Hindlimb muscle (tissue), 1 donor: ENCODE data around the gene RGS19. TPM values are rescaled to one million over a fixed set of nuclear protein-coding genes. Genes with fewer than 3 reads are reported as not detected.

Source experiments
- DNase-seq: peaks from one replicate; pipeline ENCODE4 v3.0.0-alpha.2; 2013
- polyA plus RNA-seq: library from polyadenylated mRNA; unstranded; fragments of 120-200 nt; gene quantifications from one replicate; pipeline ENCODE4 v1.2.1, GENCODE V29; 2013; ENCODE audit not compliant: insufficient read length

Gene RGS19
- polyA plus RNA-seq, 1 donor, result 6.9 TPM

DNA sequence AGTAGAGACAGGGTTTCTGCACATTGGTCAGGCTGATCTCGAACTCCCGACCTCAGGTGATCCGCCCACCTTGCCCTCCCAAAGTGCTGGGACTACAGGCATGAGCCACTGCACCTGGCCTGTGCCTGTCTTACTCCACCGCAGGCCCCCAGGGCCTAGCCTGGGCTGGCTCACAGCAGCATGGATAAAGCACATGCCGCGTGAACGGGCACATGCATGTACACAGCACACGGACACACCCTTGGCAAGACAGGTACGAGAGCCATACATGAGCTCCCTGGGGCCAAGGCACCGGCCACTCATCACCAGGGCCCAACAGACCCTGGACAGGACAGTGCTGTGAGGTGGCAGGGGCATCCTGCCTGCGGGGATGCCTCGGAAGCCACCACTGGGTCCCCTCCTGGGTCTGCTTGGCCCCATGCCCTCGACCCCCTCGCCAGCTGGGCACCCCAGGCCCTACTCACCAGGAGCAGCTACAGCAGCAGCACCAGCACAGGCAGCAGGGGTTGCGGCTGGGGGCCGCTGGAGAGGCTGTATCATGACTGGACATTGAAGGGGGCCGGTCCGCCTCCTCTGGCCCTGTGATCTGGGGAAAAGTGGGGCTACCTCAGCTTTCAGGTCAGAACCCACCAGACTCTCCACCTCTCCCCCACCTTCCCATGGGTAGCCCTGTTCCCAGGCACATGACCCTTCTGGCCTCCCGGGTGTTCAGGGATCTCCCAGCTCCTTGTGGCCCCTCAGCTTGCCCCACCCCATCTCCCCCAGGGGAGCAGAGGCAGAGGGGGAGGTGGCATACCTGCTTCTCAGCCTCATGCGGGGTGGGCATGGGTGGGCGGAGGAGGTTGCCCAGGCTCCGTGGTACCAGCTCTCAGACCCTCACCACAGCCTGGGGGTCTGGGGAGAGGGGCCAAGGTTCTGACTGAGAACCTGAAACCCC is 3.0 kb downstream of the RGS19 start:
- DNase-seq, result no peak

DNA sequence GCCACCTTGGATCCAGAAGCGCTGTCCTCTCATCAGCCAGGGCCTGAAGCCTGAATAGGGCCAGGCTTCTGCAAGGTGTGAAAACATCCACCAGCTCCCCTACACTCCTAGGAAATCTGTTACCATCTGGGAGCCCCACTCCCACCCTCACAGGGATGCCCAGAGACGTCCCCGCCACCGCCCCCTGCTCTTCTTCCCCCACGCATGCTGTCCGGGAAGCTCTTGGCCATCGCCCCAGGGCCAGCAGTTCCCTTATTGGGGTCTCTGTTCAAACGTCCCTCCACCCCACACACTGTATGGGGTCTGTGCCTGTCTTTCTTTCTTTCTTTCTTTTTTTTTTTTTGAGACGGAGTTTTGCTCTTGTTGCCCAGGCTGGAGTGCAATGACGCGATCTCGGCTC is 3.8 kb downstream of the RGS19 start:
- DNase-seq, result no peak

GRCh38 chr20:64074963-64075362 is 4.4 kb downstream of the RGS19 start:
- no peak for DNase-seq

DNA sequence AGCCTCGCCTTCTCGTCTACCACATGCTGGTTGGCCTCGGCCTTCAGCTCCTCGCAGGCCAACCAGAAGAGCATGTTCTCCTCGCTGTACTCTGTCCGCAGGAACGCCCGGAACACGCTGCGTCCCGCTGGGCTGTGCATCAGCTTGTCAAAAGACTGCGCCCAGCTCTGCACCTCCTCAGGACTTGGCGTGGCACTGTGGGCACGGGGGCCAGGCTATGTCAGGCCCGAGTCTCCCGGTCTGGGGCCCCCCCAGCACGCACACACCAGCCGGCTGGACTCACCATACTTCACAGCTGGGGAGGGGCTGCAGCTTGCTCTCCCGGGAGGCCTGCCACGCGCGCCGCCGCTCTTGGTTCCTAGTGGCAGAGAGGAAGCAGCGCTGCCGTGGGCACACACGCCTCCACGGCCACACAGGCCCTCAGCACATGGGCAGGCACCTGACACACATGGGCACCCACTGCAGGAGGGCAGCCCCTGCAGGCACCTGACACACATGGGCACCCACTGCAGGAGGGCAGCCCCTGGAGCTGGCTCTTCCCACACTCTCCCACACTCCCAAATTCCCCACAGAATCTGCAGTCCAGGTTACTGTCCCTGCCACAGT is 5.0 kb downstream of the RGS19 start:
- DNase-seq, result no peak

DNA sequence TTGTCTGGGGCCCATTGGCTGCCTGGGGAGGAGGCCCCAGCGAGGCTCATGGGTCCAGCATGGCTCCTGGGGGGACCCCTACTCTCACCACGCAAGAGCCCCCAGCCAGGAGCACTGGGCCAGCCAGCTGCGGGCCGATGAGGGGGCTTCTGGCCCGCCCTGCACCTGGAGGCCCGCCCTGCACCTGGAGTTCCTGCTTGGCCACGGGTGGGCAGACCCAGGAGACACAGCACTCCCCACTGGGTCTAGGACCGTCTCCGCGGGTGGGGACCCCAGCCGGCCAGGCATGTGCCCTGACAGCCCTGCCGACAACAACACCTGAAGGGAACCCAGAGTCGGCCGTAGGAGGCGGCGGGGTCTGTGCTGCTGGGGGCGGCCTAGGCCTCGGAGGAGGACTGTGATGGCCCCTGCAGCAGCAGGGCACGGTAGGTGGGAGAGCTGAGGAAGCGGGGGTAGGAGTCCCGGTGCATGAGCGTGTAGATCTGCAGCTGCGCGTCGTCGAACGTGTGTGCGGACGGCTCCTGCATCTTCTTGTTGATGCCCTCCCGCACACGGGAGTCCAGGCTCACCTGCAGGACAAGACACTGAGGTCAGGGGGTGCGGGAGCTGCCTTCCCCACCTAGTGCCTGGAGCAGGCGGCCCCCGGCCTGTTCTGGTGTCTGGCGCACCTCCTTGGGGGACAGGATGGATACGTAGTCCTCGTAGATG is 5.7 kb downstream of the RGS19 start:
- no peak for DNase-seq

DNA sequence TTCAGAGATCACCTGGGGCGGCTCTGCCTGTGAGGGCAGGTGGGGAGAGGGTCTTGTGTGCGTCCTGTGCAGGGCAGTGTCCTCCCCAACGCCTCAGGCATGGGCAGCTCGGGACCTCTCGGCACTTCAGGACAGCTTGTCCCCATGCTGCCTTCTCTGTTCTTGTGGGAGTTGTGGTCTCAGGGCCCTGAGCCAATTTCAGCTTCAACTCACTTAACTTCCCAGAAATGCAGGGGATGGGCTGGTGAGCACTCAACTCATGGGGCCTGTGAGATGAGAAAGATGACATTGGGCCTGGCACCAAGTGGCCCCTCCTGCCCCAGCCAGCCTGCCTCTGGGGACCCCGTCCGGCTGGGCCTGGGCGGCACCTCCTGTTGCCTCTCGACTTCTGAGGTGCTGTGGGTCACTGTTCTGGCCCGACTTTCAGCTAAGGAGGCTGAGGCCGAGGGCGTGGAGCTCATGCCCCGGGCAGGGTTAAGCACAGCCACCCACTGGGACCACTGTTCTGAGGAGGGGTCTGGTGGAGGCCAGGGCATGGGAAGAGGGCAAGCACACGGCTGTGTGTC is 6.7 kb downstream of the RGS19 start:
- no peak for DNase-seq

DNA sequence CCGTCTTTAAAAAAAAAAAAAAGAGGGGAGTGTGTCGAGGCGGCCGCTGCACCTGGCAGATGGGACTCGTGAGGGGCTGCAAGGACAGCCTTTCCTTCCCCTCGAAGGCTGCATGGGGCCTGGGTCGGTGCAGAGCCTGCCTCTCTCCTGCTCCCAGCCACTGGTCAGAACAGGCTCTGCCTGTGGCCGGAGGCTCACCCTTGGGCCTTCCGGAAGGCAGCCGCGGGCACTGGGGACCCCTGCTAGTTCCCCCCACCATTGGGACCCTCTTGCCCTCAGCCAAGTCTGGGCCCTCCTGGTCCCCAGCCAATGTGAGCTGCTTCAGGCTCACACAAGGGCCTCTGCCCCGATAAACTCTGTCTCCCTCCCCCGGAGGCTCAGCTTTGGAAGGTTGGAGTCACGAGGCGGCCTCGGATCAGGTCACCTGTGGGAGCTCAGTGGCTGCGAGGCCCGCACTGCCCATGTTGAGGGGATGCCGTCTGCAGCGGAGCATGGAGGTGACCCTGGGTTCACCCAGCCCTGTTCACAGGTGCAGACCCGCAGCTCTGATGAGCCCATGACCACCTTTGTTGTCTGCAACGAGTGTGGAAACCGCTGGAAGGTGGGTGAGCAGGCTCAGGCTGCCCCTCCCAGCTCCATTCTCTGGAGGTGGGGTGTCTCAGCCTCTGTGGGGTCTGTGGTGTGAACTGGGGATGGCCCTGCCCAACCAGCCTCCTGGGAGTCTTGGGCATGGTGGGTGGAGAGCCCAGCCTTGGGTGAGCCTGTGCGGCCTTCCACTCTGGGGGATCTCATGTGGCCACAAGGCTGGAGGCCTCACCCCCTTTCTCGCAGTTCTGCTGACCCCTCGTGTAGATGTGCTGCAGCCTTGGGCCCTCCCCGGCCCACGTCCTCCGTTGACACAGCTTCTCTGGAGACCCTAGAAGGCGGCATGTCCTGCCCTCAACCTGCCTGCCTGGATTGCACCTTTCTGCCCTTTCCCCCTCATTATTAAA is 7.7 kb downstream of the RGS19 start:
- DNase-seq, result no peak

- no peak for DNase-seq
Observed at GRCh38 chr20:64070244-64070993, 8.9 kb downstream of the RGS19 start.

DNA sequence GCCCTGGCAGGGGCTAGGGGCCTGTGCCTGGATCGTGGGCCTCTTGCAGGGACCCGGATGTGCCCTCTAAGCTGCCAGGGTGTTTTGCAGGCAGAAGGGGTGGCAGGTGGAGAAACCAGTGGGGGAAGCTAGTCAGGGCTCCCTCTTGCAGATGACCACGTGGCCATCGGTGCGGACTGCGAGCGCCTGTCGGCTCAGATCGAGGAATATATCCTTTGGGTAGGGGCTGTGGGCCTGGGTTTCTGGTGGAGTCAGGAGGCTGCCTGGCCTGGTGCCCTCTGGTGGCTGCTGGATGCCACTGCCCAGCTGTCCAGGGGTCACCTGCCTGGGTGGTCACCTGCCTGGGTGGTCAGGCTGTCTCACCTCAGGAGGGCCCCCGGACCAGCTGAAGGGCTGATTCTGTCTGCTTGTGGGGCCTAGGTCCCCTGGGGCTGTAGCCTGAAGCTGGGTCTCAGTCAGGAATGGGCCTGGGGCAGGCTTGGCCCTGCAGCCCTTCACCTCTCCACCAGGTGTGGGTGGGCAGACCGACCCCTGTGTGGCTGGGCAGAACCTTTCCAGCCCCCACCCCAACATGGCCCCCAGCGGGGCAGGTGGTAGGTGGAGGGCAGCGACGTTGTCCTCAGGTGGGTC is 9.6 kb downstream of the RGS19 start:
- no peak for DNase-seq

DNA sequence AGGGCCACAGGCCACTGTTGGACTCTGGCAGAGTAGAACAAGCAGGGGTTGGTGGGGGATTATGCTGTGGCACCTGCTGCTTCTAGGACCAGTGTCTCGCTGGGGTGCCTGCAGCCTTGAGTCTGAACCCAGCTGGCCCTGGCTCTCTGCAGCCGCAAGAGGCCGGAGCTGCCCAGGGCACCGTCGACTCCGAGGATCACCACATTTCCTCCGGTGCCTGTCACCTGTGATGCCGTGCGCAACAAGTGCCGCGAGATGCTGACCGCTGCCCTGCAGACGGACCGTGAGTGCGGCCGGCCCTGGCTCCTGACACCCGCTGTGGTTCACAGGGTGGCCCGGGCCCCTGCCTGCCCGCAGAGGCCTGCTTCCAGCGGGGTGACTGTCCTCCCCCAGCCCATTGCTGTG is 10.1 kb downstream of the RGS19 start:
- DNase-seq, result no peak

DNA sequence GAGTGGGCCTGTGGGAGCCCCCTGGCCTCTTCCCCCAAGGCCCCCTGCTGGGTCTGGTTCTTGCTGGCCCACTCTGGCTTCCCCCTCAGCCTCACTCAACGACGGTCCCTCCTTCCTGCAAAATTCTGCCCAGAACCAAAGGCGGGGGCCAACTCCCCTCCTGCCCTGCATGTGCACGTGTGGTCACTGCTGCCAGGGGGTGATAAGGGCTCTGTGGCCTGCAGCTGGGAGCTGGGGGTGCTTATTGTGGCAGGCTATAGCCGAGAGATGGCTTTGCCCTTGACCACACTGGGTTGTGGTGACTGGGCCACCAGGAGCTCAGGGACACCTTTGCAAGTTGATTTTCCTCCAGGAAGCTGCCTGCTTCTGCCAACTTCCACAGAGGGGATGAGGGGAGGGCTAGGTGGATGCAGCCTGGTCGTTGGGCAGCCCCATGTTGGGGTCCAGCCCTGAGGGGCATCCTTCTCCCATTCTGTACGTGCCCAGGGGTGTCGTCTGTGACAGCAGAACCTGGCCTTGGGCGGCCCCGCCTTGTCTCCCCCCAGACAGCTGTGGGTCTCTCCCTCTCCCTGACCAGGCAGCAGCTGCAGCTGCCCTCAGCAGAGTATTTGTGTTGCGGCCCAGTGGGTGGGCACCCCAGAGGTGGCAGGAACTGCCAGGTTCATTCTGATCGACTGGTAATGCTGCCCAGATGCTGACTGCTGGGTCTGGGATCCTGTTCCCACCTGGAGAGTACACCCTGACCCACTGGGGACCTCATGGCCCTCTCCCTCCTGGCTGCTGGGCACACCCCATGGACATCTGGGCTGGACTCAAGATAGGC is 10.7 kb downstream of the RGS19 start:
- DNase-seq, result no peak

DNA sequence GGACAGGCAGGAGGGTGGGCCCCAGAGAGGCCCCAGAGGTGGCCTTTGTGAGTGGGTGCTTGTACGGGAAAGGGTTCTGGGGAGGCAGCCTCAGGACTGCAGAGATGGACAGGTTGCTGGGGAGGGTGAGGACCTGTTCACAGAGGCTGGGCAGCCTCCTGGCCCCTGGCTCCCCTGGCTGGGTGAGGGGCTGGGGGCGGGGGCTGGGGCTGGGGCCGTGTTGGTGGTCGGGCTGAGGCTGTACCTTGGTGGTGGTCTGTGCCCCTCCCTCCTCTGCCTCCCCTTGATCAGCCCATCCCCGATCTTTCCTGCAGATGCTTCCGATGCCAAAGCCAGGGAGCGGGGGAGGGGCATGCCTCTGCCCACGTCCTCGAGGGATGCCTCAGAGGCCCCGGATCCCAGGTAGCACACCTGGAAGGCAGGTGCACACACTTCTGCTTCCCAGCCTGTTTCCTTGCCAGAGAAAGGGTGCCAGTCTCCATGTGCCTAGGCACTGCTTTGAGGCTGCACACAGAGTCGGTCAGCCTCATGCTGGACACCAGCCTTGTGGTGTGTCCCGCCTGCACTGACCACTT is 11.5 kb downstream of the RGS19 start:
- DNase-seq, result no peak

DNA sequence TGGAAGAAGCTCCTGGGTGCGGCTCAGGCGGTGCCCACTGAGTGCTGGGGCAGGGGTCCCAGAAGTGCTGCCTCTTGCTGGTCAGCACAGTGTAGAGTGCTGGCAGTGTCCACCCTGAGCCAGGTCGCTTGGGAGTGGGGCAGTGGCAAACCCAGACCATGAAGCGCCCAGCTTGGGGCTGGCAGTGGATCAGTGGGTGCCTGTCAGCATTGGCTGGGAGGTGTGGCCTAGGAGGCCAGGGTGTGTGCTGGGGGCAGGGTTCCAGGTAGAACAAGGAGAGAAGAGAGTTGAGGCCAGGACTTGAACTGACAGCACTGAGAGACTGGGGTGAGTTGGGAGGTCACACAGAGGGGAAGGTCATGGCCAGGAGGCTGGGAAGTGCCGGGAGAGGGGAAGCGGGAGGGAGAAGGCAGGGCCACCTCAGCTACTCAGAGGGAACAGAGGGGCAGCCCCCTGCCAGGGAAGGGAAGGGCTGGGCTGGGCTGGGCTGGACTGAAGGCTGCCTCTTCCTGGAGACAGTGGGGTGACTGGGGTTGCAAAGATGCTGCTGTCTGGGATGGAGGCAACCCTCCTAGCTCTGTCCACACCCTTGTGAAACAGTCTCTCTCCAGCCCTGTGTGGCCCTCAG is 12.2 kb downstream of the RGS19 start:
- no peak for DNase-seq

DNA sequence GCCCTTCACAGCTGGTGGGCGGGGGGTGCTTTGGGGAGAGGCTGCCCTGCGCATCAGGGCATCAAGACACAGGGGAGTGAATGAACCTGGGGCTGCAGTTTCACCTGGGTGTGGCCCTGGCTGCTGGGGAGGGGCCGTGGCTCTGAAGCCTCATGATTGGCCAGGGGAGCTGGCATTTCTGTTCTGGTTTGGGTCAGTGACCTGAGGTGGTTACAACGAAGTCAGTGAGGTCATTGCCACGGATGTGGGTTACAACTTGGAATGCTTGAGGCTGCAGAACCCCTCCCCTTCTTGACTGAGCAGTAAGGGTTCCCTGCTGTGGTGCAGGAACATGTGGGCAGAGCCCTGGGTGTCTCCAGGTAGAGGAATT is 13.4 kb downstream of the RGS19 start:
- DNase-seq, result no peak

DNA sequence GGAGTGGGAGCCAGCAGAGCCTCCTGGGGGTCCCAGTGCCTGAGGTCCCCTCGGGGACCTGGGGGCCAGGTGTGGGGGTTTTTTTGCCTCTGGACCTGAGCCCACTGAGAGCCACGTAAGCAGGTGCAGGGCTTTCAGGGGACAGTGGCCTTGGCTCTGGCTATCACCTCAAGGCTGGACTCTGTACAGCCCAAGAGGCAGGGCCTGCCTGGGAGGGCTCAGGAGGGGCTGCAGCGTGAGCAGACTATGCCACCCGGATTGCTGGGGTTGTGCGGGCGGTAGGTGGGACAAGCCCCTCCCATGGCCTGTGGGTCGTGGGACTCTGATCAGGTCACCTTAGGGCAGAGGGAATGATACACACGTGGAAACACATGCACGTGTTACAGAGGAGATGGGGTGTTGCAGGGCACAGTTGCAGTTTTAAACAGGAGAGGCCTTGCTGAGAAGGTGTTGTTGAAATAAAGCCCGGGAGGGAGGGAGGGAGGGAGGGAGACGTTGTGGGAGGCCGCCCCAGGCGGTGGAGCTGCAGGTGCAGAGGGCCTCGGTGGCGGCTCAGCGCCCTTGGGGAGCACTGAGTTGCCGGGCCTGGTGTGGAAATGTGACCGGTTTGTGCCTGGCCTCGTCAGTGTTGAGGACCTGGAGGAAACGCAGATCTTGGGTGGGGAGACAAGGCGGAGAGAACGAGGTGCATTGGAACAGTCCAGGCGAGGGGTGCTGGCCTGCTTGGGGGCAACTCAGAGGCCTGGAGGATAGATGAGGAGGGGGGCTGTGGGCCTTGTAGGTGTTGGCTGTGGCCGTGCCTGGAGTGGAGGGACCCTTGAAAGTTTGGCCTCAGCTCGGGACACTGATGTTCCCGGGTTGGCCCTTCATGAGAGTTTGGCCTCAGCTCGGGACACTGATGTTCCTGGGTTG is 14.0 kb downstream of the RGS19 start:
- no peak for DNase-seq

- no peak for DNase-seq
Observed at GRCh38 chr20:64064145-64064698, 15.1 kb downstream of the RGS19 start.

GRCh38 chr20:64063389-64064144 is 15.8 kb downstream of the RGS19 start:
- no peak for DNase-seq
